ENCODE measurements around the gene ZDHHC4. TPM values are rescaled to one million over a fixed set of nuclear protein-coding genes. Genes with fewer than 3 reads are reported as not detected.
A peak's percentile ranks its signal among the peaks of the same experiment; 100 is the strongest.

The ZDHHC4 gene
- total RNA-seq, 1 experiment from 2014 or later, result 45.3 TPM

GRCh38 chr7:6547400-6547799 lies 29.9 kb upstream of the ZDHHC4 start:
- H3K36me3 ChIP-seq, result no peaks in the 10 kb centered on the region
- no peak overlapping the region for H3K4me3 ChIP-seq
- no peaks in the 10 kb centered on the region for H3K4me1 ChIP-seq (replicated peaks)
- no peaks in the 10 kb centered on the region for H3K27me3 ChIP-seq (replicated peaks)
- H3K9me3 ChIP-seq (replicated peaks), result no peaks in the 10 kb centered on the region
- no peak for DNase-seq (ENCODE audit: low read depth in 1 of 2, low spot score in 2 of 2)
- H3K27ac ChIP-seq, result no peak overlapping the region

- H3K27me3 ChIP-seq (replicated peaks), result no peaks in the 10 kb centered on the region
- H3K36me3 ChIP-seq, result no peaks in the 10 kb centered on the region
- no peak within 1 kb of the TSS for H3K4me3 ChIP-seq
- H3K4me1 ChIP-seq (replicated peaks), result no peaks in the 10 kb centered on the region
- no peak within 1 kb of the TSS for H3K27ac ChIP-seq
- no peak for DNase-seq (ENCODE audit: low read depth in 1 of 2, low spot score in 2 of 2)
- H3K9me3 ChIP-seq (replicated peaks), result no peaks in the 10 kb centered on the region
These were observed 26.2 kb upstream of the ZDHHC4 start, which contains the start of gene GRID2IP for GRCh38 chr7:6551016-6551511. Gene GRID2IP (minus strand): TSS chr7:6551461. CDS start chr7:6551436, 25 bp downstream.

- Histone ChIP-seq H3K27me3 (replicated peaks) (no peaks in the 10 kb centered on the region), H3K4me3 (no peak overlapping the region), H3K4me1 (replicated peaks) (no peaks in the 10 kb centered on the region), H3K36me3 (no peaks in the 10 kb centered on the region), H3K9me3 (replicated peaks) (no peaks in the 10 kb centered on the region), H3K27ac (no peak overlapping the region)
- no peak for DNase-seq (ENCODE audit: low read depth in 1 of 2, low spot score in 2 of 2)
These were observed 23.7 kb upstream of the ZDHHC4 start for GRCh38 chr7:6553448-6554044.

GRCh38 chr7:6554848-6555247 lies 22.4 kb upstream of the ZDHHC4 start:
- DNase-seq (ENCODE audit: low read depth in 1 of 2, low spot score in 2 of 2), result no peak

GRCh38 chr7:6556196-6556595 lies 21.1 kb upstream of the ZDHHC4 start:
- Histone ChIP-seq H3K4me1 (replicated peaks) (no peaks in the 10 kb centered on the region), H3K4me3 (no peak overlapping the region), H3K27ac (no peak overlapping the region), H3K36me3 (no peaks in the 10 kb centered on the region), H3K27me3 (replicated peaks) (no peaks in the 10 kb centered on the region), H3K9me3 (replicated peaks) (no peaks in the 10 kb centered on the region)
- no peak for DNase-seq (ENCODE audit: low read depth in 1 of 2, low spot score in 2 of 2)

More at GRCh38 chr7:6554848-6555247, 22.4 kb upstream of the ZDHHC4 start:
- Histone ChIP-seq H3K27ac (no peak overlapping the region), H3K4me3 (no peak overlapping the region), H3K36me3 (no peaks in the 10 kb centered on the region), H3K4me1 (replicated peaks) (no peaks in the 10 kb centered on the region), H3K27me3 (replicated peaks) (no peaks in the 10 kb centered on the region), H3K9me3 (replicated peaks) (no peaks in the 10 kb centered on the region)

- Histone ChIP-seq H3K4me3 (no peak overlapping the region), H3K27ac (no peak overlapping the region), H3K36me3 (no peaks in the 10 kb centered on the region), H3K9me3 (replicated peaks) (no peaks in the 10 kb centered on the region), H3K4me1 (replicated peaks) (no peaks in the 10 kb centered on the region), H3K27me3 (replicated peaks) (no peaks in the 10 kb centered on the region)
- peak; percentile 23 to 58 for DNase-seq (ENCODE audit: low read depth in 1 of 2, low spot score in 2 of 2)
These were observed 18.4 kb upstream of the ZDHHC4 start for GRCh38 chr7:6558837-6559236.

- Histone ChIP-seq H3K27ac (no peak overlapping the region), H3K36me3 (no peaks in the 10 kb centered on the region), H3K4me3 (no peak overlapping the region), H3K4me1 (replicated peaks) (no peaks in the 10 kb centered on the region), H3K27me3 (replicated peaks) (no peaks in the 10 kb centered on the region; the same call in 1 of the 2 replicates), H3K9me3 (replicated peaks) (no peaks in the 10 kb centered on the region)
- no peak for DNase-seq (ENCODE audit: low read depth in 1 of 2, low spot score in 2 of 2)
These were observed 17.4 kb upstream of the ZDHHC4 start for GRCh38 chr7:6559896-6560295.

- Histone ChIP-seq H3K27ac (no peak overlapping the region), H3K27me3 (replicated peaks) (no peaks in the 10 kb centered on the region; the same call in 1 of the 2 replicates), H3K4me3 (no peak overlapping the region)
These were observed 15.1 kb upstream of the ZDHHC4 start for GRCh38 chr7:6562106-6562505.

GRCh38 chr7:6563936-6564770 lies 13.1 kb upstream of the ZDHHC4 start:
- no peaks in the 10 kb centered on the region for H3K4me1 ChIP-seq (replicated peaks)
- H3K36me3 ChIP-seq, result no peaks in the 10 kb centered on the region
- no peak for DNase-seq (ENCODE audit: low read depth in 1 of 2, low spot score in 2 of 2)
- H3K9me3 ChIP-seq (replicated peaks), result no peaks in the 10 kb centered on the region
- H3K27ac ChIP-seq, result no peak overlapping the region
- H3K27me3 ChIP-seq (replicated peaks), result peaks cover 4% of the 10 kb centered on the region; the same call in 1 of the 2 replicates
- no peak overlapping the region for H3K4me3 ChIP-seq

More at GRCh38 chr7:6562106-6562505, 15.1 kb upstream of the ZDHHC4 start:
- no peak for DNase-seq (ENCODE audit: low read depth in 1 of 2, low spot score in 2 of 2)
- H3K4me1 ChIP-seq (replicated peaks), result no peaks in the 10 kb centered on the region
- no peaks in the 10 kb centered on the region for H3K9me3 ChIP-seq (replicated peaks)
- no peaks in the 10 kb centered on the region for H3K36me3 ChIP-seq

- no peaks in the 10 kb centered on the region for H3K36me3 ChIP-seq
- H3K27ac ChIP-seq, result no peak overlapping the region
- H3K27me3 ChIP-seq (replicated peaks), result peaks cover 4% of the 10 kb centered on the region; the same call in 1 of the 2 replicates
- no peak for DNase-seq (ENCODE audit: low read depth in 1 of 2, low spot score in 2 of 2)
- H3K4me3 ChIP-seq, result no peak overlapping the region
- 0 out of 2 replicates have a peak, but pooled peaks cover 2% of the 10 kb centered on the region for H3K9me3 ChIP-seq (replicated peaks)
- no peaks in the 10 kb centered on the region for H3K4me1 ChIP-seq (replicated peaks)
These were observed 11.6 kb upstream of the ZDHHC4 start for GRCh38 chr7:6565655-6566054.

- DNase-seq (ENCODE audit: low read depth in 1 of 2, low spot score in 2 of 2), result no peak
- Histone ChIP-seq H3K27ac (no peak overlapping the region), H3K27me3 (replicated peaks) (peaks cover 4% of the 10 kb centered on the region; the same call in 1 of the 2 replicates), H3K4me3 (no peak overlapping the region), H3K36me3 (no peaks in the 10 kb centered on the region), H3K4me1 (replicated peaks) (no peaks in the 10 kb centered on the region), H3K9me3 (replicated peaks) (0 out of 2 replicates have a peak, but pooled peaks cover 2% of the 10 kb centered on the region)
These were observed 9.4 kb upstream of the ZDHHC4 start for GRCh38 chr7:6567886-6568285.

GRCh38 chr7:6571160-6571779 lies 6.0 kb upstream of the ZDHHC4 start:
- no peak for DNase-seq (ENCODE audit: low read depth in 1 of 2, low spot score in 2 of 2)
- Histone ChIP-seq H3K36me3 (no peaks in the 10 kb centered on the region), H3K4me1 (replicated peaks) (no peaks in the 10 kb centered on the region; the same call in 1 of the 2 replicates), H3K4me3 (no peak overlapping the region), H3K27ac (no peak overlapping the region), H3K9me3 (replicated peaks) (0 out of 2 replicates have a peak, but pooled peaks cover 2% of the 10 kb centered on the region), H3K27me3 (replicated peaks) (0 out of 2 replicates have a peak, but pooled peaks cover 4% of the 10 kb centered on the region)

GRCh38 chr7:6575281-6576023 lies 1.8 kb upstream of the ZDHHC4 start:
- Histone ChIP-seq H3K4me3 (no peak overlapping the region), H3K27ac (no peak overlapping the region), H3K4me1 (replicated peaks) (peaks cover 7% of the 10 kb centered on the region), H3K36me3 (peaks cover 2% of the 10 kb centered on the region; the same call in 1 of the 2 replicates), H3K9me3 (replicated peaks) (no peaks in the 10 kb centered on the region), H3K27me3 (replicated peaks) (no peaks in the 10 kb centered on the region)
- no peak for DNase-seq (ENCODE audit: low read depth in 1 of 2, low spot score in 2 of 2)
